Activated CD8-positive, alpha-beta memory T cell treated with anti-CD3 and anti-CD28 coated beads, Interleukin-2, amount 50 U/mL, for 4 hours (primary cell): ENCODE measurements around the gene CDK4.
A peak's percentile ranks its signal among the peaks of the same experiment; 100 is the strongest.
"Not testable (repeated sequence)": the region's sequence is repeated elsewhere in the genome, so short reads cannot be mapped to it uniquely, and the experiment has no call there.

Experiments used
- DNase-seq: peaks from one replicate; pipeline ENCODE4 v3.0.0-alpha.2; 2020

Gene CDK4

GRCh38 chr12:57751788-57752667, at the start of gene CDK4:
TSS of gene CDK4 (minus strand) at chr12:57752310. CDS start at chr12:57751717, 593 bp downstream.
- peak; percentile 97 for DNase-seq

GRCh38 chr12:57800965-57801364, 48.9 kb upstream of the CDK4 start:
- no peak for DNase-seq

GRCh38 chr12:57797933-57798332, 45.8 kb upstream of the CDK4 start:
- no peak for DNase-seq

DNA sequence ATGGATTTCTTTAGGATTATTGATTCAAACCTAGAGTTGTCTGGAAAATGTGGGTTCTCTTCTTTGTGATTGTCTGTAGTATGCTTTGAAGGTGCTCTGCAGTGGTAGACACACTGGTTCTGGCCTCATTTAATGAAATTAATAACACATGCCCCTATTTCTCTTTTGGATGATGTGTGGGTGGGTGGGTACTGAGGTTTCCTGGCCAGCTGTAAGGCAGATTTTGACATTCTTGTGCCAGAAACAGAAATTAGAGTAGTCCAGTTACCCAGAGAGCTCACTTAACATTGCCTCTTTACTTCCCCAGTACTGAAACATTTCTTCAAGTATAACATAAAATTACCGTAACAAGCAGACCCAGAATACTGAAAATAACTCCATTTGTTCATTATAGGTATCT, 44.9 kb upstream of the CDK4 start:
- DNase-seq = no peak

DNA sequence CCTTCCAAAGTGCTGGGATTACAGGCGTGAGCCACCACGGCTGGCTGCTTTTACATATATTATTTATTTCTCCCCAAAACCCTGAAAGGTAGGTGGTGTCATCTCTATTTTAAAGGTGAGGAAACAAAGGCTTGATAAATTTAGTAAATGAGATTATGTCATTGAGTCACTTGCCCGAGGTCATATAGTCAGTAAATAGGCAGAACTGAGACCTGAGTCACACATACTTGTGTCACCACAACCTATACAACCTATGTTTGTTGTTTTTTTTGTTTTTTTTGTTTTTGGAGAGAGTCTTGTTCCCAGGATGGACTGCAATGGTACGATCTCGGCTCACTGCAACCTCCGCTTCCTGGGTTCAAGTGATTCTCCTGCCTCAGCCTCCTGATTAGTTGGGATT, 43.2 kb upstream of the CDK4 start:
- no peak for DNase-seq

GRCh38 chr12:57793920-57794319, 41.8 kb upstream of the CDK4 start:
- DNase-seq = no peak

DNA sequence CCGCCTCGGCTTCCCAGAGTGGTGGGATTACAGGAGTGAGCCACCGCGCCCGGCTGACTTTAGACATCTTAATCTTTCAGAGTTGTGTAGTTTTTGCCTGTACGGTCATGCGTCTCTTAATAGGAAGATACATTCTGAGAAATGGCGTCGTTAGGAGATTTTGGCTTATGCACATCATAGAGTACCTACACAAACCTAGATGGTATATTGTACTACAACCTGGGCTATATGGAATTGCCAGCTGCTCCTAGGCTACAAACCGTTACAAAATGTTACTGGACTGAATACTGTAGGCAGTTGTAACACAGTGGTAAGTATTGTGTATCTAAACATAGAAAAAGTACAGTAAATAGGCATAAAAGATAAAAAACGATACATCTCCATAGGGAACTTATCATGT, 31.8 kb upstream of the CDK4 start:
- no peak for DNase-seq

GRCh38 chr12:57783466-57783801, 31.3 kb upstream of the CDK4 start:
- no peak for DNase-seq

GRCh38 chr12:57782608-57783465, 30.7 kb upstream of the CDK4 start, which contains the start of gene TSFM:
TSS of gene TSFM (plus strand) at chr12:57782787. CDS start at chr12:57782802, 15 bp downstream.
- DNase-seq = peak; percentile 98

DNA sequence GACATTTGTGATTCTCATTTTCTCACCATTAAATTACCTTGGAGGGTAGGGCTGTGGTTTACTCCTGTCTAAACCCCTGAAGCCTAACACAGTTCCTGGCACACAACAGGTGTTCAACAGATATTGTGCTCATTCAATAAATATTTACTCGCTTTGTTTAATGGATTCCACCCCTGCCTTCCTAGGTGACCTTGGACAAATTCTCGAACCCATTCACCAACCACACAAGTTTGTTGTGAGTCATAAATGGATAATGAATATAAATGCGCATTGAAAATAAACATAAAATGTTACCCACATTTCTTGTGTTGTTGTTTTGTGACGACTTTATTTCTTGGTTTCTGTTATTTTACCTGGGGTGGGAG, 30.1 kb upstream of the CDK4 start:
- DNase-seq = no peak

DNA sequence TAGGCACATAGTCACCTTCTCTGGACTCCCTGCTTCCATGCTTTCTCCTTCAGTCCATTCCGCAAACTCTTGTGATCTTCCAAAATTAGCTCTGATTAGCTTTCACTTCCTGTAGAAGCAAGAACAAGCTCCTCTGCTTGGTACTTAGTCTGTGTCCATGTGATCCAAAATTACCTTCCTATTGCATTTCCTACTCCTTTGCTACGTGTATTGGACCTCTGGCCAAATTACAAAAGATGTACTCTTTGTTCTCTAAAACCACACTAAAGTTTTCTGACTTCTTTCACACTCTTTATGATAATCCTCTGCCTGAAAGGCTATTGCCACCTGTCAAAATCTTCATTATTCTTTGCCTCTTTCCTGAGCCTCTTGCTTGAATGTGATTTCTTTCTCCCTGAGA, 29.7 kb upstream of the CDK4 start:
- DNase-seq = no peak

DNA sequence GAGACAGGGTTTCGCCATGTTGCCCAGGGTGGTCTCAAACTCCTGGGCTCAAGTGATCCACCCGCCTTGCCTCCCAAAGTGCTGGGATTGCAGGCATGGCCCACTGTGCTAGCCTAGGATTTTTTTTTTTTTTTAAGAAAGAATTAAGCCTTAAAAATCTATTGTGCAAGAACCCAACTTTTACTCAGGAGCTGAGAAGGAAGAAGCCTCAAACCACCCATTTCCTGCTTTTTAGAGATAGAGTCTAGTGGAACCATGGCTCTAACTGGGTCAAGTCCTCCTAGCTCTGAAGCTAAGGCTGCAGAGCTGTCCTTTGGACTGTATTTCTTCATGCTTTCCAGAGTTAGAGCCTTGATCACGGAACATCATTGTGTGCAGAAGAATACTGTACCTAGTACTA, 29.1 kb upstream of the CDK4 start:
- no peak for DNase-seq

DNA sequence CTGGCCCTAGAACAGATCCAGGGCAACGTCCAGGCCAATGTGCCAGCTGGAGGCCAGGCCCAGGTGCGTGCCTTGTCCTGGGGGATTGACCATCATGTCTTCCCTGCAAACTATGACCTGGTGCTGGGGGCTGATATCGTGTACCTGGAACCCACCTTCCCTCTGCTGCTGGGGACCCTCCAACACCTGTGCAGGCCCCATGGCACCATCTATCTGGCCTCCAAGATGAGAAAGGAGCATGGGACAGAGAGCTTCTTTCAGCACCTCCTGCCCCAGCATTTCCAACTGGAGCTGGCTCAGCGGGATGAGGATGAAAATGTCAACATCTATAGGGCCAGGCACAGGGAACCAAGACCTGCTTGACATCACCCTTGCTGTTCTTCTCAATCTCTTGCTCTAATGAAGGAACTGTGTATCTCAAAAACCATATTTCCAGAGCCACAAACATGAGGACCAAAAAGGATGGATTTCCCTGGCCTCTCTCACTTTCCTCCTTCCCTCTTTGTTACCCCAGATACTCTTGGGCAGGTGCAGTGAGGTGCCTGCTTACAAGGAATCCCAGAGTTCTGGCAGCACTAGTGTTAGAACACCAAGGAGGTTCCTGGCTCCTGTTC, 28.3 kb upstream of the CDK4 start:
- DNase-seq = no peak

DNA sequence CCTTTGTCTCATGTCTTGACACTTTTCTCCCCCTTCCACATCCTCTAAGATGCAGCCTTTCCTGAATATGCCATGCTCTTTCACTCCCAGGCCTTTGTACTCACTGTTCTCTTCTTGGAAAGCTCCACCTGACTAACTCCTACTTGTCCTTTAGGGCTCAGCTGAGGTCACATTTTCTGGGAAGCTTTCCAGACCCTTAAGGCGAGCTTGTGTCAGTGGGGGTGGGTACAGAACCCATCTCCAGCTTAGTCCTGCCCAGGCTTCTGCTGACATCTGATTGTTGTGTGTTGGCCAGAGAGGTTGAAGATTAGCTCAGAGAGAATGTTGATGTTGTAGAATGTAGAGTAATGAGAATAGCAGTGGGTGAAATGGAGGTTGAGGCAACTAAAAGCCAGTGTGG, 27.6 kb upstream of the CDK4 start:
- DNase-seq = no peak

GRCh38 chr12:57777911-57778310, 25.8 kb upstream of the CDK4 start:
- DNase-seq = no peak

DNA sequence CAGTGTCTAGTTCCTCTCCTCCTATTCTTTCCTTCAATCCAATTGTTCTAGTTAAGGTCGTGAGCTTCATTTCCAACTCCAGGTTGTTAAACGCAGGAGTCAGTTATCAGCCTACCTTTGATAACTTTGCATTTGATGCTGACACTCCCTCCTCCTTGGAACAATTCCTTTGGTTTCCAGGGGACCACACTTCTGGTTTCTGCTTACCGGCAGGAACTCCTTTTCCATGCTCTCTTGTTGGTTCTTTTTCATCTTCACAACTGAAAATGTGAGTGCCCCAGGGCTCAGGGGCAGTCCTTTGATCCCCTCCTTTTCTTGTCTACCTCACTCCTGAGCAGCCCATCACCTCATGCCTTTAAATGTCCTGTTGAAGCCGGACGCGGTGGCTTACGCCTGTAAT, 25.3 kb upstream of the CDK4 start:
- DNase-seq = no peak

DNA sequence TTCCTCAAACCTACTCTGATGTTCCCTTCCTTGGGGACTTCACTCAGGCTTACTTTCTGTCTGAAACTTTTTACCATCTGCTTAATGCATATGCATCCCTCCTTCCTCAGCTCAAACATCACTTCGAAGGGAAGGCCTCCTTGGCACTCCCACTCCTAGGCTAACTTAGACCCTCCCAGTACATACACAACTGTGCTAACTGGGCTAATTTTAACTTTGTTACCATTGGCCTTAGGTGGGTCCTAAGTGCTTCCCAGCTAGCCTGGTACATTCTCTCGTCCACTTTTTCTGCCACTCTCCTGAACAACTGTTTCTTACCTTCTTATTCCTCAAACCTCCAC, 24.1 kb upstream of the CDK4 start:
- no peak for DNase-seq

DNA sequence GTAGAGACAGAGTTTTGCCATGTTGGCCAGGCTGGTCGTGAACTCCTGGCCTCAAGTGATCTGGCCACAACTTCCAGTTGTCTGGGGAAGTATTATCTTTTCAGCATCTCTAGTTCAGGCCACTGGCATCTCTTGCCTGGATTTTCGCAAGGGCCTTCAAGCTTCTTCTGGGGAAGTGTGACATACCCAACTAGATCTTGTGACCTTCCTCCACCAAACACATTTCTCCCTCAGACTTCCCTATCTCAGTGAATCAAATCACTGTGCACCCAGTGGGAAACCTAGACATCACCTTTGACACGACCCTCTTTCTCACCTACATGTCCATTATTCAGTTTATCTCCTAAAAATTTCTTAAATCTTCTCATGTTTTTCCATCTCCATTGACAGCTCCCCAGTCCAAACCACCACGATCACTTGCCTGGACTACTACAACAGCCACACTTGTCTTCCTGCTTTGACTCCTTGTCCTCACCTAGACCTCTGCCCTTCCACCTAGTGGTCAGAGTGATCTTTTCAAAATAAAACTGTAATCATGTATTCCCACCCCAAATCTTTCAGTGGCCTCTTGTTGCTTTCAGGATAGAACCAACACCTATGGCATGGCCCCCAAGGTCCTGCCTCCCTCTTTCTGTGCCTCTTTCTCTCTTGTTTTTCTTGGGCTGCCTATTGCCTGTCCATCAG, 23.6 kb upstream of the CDK4 start:
- DNase-seq = no peak

- DNase-seq = no peak
Observed at GRCh38 chr12:57775044-57775443, 22.9 kb upstream of the CDK4 start.

DNA sequence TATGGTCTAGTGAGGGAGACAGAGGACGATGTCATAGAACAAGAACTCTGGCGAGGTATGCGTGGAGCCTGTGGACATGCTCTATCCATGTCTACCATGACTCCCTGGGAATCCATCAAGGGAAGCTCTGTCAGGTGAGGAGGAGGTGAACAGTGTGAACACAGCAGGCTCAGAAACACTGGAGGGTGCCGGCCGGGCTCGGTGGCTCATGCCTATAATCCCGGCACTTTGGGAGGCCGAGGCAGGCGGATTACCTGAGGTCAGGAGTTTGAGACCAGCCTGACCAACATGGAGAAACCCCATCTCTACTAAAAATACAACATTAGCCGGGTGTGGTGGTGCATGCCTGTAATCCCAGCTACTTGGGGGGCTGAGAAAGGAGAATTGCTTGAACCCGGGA, 22.5 kb upstream of the CDK4 start:
- DNase-seq = not testable (repeated sequence)

DNA sequence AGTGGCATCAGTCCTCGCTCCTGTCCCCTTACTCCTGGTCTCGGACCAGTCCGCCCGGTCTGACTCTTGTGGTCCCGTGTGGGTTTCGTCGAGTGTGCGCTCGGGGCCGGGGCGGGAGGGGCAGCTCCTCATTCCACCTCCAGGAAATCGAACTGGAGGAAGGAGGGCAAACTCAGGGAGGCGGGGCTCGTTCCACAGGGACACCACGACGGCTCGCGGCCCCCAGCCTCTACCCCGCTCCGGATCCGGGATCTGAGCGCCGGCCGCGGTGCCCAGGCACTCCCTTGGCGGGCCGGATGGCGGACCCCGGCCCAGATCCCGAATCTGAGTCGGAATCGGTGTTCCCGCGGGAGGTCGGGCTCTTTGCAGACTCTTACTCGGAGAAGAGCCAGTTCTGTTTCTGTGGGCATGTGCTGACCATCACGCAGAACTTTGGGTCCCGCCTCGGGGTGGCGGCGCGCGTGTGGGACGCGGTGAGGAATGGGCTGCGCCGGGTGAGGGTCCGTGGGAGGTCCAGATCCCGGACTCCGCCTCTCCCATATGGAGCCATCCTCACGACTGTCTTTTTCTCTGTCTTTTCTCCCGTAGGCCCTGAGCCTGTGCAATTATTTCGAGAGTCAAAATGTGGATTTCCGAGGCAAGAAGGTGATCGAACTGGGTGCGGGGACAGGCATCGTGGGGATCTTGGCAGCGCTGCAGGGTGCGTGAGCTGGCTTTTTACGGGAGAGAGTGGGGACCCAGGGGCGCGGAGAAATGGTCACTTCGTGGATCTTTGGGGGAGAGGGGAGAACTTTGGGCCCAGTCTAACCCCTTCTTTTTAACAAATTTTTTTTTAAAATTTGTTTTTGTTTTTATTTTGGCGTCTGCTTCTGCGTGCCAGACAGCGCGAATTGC, 20.6 kb upstream of the CDK4 start, which contains the start of gene EEF1AKMT3:
TSS of gene EEF1AKMT3 (plus strand) at position 186 of the 894 bp plus-strand sequence. CDS start at position 297, 111 bp downstream.
- DNase-seq = no peak

DNA sequence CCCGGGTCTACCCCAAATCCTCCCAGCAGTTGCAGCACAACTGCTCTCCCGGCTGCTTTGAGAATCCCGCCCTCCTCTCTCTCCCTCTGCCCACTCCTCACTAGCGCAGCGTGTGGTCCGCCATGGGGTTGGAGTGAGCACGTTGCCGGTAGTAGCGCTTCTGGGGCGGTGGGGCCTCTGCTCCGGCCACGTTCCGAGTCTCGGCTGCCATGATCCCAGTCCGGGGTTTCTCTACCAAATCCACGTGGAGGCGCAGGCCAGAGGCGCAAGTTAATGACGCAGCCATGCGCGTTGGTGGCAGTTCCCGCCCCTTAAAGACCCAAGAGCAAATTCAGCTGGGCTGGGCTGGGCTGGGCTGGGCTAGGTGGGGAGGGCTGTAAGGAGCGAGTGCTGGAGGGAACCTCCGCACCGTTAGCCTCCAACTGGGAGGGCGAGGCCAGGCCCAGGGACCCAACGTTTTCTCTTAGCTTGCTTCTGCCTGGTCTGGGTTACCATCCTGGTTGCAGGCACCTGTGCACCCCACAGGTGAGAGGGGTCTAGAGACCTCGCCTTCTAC, 19.8 kb upstream of the CDK4 start, which contains the start of gene METTL1:
TSS of gene METTL1 (minus strand) at position 233 of the 556 bp plus-strand sequence. CDS start at position 211, 22 bp downstream.
- peak; percentile 93 for DNase-seq
